Subcutaneous abdominal adipose tissue (tissue), 5 donors: ENCODE measurements around the gene CFAP97D1.

Source experiments
- H3K27ac ChIP-seq: one replicate; pipeline ENCODE4 v1.7.0; 2013; ENCODE audit warnings: low read depth, mild to moderate bottlenecking, inconsistent platforms, low read length, moderate library complexity
- H3K27me3 ChIP-seq, 5 donors: one replicate each; pipeline ENCODE4 v1.7.0; 2013; ENCODE audit warnings: low read length in 5 of 5, inconsistent platforms in 1 of 5; ENCODE audit not compliant: control insufficient read depth in 5 of 5, insufficient read depth in 4 of 5
- H3K36me3 ChIP-seq, 5 donors: one replicate each; pipeline ENCODE4 v1.7.0; 2013; ENCODE audit warnings: low read length in 5 of 5; ENCODE audit not compliant: control insufficient read depth in 5 of 5, insufficient read depth in 5 of 5
- H3K4me1 ChIP-seq, 5 donors: one replicate each; pipeline ENCODE4 v1.7.0; 2013; ENCODE audit warnings: low read length in 5 of 5, mild to moderate bottlenecking in 3 of 5, moderate library complexity in 1 of 5; ENCODE audit not compliant: control insufficient read depth in 5 of 5, insufficient read depth in 5 of 5
- H3K4me3 ChIP-seq, 5 donors: one replicate each; pipeline ENCODE4 v1.7.0; 2013; ENCODE audit warnings: low read length in 5 of 5, low read depth in 1 of 5
- H3K9ac ChIP-seq, 5 donors: one replicate each; pipeline ENCODE4 v1.7.0; 2013; ENCODE audit warnings: low read length in 5 of 5, mild to moderate bottlenecking in 4 of 5, moderate library complexity in 3 of 5
- H3K9me3 ChIP-seq, 5 donors: one replicate each; pipeline ENCODE4 v1.7.0; 2013; ENCODE audit warnings: low read length in 5 of 5; ENCODE audit not compliant: control insufficient read depth in 5 of 5
- donor health status: healthy.
- donor health status: healthy.
- donor health status: healthy.
- donor health status: healthy.
- donor health status: healthy.

Gene CFAP97D1

DNA sequence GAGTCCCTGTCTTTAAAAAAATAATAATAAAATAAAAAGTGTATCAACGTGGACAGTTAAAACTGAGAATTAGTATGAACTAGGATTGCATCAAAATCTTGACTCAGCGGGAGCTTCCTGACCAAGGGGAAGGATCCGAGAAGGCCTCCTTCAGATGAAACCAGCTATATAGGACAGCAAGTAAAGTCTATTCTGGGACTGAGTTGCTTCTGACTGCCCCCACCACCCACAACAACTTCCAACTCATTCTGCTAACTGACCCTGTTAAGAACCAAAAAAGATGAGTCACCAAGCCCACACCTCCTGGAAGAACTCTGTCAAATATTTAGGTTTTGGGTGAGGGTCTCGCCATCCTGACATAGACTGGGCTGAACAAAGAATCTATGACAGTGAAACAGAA is 27.8 kb downstream of the CFAP97D1 start:
- H3K36me3 ChIP-seq: peaks cover 4 to 42% (median 26%) of the 10 kb centered on the region in 5 donors
- H3K9me3 ChIP-seq: no peaks in the 10 kb centered on the region
- no peaks in the 10 kb centered on the region for H3K27me3 ChIP-seq
- no peak overlapping the region for H3K9ac ChIP-seq
- H3K27ac ChIP-seq: no peak overlapping the region
- no peaks in the 10 kb centered on the region for H3K4me1 ChIP-seq
- no peak overlapping the region for H3K4me3 ChIP-seq

- H3K27ac ChIP-seq: no peak overlapping the region
- H3K9me3 ChIP-seq: no peaks in the 10 kb centered on the region
- peaks cover 4 to 45% (median 32%) of the 10 kb centered on the region in 5 donors for H3K36me3 ChIP-seq
- no peak overlapping the region for H3K9ac ChIP-seq
- H3K4me3 ChIP-seq: no peak overlapping the region
- no peaks in the 10 kb centered on the region for H3K4me1 ChIP-seq
- H3K27me3 ChIP-seq: no peaks in the 10 kb centered on the region
Measured at GRCh38 chr17:43809121-43809520, 28.9 kb downstream of the CFAP97D1 start.

DNA sequence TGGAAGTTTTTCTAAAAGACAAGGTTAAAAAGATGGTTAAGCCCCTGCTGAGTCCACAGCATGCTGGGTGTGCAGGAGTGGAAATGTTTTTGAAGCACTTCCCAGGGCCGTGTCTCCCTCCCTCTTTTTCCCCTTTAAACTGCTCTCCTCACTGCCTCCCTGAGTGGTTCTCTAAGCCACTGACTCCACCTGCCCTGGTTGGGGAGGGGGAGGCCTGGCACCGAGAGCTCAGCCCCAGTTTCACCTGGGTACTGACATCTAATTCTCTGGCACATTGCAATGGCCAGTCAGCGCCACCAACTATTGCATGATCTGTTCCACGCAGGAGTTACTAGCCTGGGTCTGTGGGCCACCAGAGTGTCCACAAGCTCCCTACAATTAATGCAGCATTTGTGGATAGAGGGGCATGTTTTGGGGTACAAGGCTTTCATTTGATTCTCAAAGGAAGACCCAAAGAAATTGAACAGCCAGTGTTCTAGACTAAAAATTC is 30.0 kb downstream of the CFAP97D1 start:
- no peaks in the 10 kb centered on the region for H3K27me3 ChIP-seq

GRCh38 chr17:43810823-43811222 is 30.6 kb downstream of the CFAP97D1 start:
- no peak overlapping the region for H3K27ac ChIP-seq
- no peak overlapping the region for H3K9ac ChIP-seq

More for the DNA sequence above, 30.0 kb downstream of the CFAP97D1 start:
- Histone ChIP-seq H3K27ac (no peak overlapping the region), H3K36me3 (peaks cover 6 to 52% (median 38%) of the 10 kb centered on the region in 5 donors), H3K4me3 (no peak overlapping the region), H3K4me1 (no peaks in the 10 kb centered on the region), H3K9ac (no peak overlapping the region), H3K9me3 (no peaks in the 10 kb centered on the region)

DNA sequence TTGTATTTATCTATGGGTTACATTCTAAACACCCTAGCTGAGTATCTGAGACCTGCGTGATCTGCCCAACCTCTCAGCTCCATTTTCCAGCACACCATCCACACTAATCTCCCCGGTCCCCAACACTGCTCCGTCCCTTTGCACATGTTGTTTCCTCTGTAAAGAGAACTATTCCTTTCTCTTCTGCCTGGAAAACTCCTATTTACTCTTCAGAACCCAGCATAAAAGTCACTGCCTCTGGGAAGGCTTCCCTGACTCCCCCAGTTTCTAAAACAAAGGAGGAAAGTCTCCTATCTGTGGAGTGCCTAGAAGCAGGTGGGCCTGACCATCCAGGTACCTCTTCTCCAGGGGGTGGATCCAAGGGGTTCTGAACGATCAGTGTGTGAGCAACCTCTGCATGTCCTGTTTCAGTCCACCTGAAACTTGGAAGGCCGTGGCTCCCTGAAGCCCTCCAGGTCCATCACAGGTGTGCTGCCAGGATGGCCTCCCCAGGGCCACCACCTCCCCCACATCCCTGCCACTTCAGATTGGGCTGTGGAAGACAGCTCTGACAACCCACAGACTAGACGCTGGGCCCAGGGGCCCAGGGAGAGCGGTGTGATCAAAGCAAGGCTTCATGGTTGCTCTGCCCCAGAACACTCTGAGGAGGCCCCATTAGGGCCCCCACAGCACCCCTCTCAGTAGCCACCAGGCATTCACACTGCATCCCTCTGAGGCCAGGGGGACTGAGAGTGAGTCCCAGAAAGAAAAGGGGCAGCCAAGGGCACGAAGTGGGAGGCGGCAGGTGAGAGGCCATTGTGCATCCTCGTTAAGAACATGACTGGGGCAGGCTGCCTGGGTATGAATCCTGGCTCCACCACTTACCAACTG is 32.4 kb downstream of the CFAP97D1 start:
- Histone ChIP-seq H3K9ac (no peak overlapping the region), H3K4me1 (no peaks in the 10 kb centered on the region), H3K4me3 (no peak overlapping the region), H3K27me3 (no peaks in the 10 kb centered on the region), H3K27ac (no peak overlapping the region), H3K36me3 (peaks cover 6 to 62% (median 49%) of the 10 kb centered on the region in 5 donors), H3K9me3 (no peaks in the 10 kb centered on the region)

More at GRCh38 chr17:43810823-43811222, 30.6 kb downstream of the CFAP97D1 start:
- H3K4me1 ChIP-seq: no peaks in the 10 kb centered on the region
- no peaks in the 10 kb centered on the region for H3K27me3 ChIP-seq
- H3K36me3 ChIP-seq: peaks cover 6 to 52% (median 39%) of the 10 kb centered on the region in 5 donors
- H3K4me3 ChIP-seq: no peak overlapping the region
- no peaks in the 10 kb centered on the region for H3K9me3 ChIP-seq

DNA sequence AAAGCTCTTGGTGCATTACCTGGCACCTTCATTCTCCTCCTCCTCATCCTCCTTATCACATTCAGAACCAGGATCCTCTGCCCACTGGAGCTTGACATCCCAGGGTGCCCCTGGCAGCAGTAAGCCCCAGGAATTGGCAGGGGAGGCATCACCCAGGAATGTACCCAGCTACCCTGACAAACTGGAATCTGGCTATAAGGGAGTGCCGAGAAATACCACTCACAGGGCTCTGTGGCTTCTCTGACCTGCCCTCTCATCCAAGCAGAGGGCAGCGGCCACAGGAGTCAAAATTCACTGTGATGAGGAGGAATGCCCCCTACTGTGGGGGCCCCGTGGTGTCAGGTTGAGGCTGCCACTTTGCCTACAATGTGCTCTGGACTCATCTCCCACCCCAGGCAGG is 33.2 kb downstream of the CFAP97D1 start:
- Histone ChIP-seq H3K4me3 (no peak overlapping the region), H3K36me3 (peaks cover 3 to 59% (median 49%) of the 10 kb centered on the region in 5 donors), H3K9me3 (no peaks in the 10 kb centered on the region), H3K27me3 (no peaks in the 10 kb centered on the region), H3K4me1 (no peaks in the 10 kb centered on the region), H3K27ac (no peak overlapping the region), H3K9ac (no peak overlapping the region)

DNA sequence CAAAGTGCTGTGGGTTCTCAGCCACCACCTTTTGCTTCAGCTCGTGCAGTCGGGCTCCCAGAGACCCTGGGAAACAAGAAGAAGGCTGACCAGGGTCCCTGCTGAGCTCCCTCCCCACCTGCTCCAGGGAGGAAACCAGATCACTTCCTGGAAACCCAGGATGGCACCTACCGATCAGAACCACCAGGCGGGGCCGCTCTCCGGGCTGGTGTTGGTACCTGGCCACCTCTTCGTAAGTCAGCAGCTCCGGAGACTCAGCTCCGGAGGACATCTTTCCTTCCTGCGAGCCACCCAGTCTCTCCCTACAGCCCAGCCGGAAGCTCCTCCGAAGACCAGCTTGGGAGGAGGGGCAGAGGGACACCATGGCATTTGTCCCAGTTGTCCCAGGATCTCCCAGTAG is 33.8 kb downstream of the CFAP97D1 start:
- Histone ChIP-seq H3K9me3 (no peaks in the 10 kb centered on the region), H3K27ac (no peak overlapping the region), H3K4me3 (no peak overlapping the region), H3K9ac (no peak overlapping the region), H3K36me3 (peaks cover 2 to 55% (median 45%) of the 10 kb centered on the region in 5 donors), H3K4me1 (no peaks in the 10 kb centered on the region), H3K27me3 (no peaks in the 10 kb centered on the region)

DNA sequence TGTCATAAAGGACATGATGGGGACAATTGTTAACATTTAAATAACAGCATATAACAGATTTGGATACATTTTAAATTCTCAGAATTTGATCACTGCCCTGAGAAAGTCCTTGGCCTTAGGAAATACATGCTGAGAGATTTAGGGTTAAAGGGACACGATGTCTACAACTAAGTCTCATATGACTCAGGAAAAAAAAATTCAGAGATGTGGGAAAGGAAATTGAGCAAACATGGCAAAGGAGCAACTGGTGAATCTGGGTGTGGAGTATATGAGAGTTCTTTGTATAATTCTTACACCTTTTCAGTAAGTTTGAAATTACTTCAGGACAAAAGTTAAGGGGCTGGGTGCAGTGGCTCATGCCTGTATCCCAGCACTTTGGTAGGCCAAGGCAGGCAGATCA is 34.5 kb downstream of the CFAP97D1 start:
- Histone ChIP-seq H3K27me3 (no peaks in the 10 kb centered on the region), H3K4me3 (no peak overlapping the region), H3K9ac (no peak overlapping the region), H3K9me3 (no peaks in the 10 kb centered on the region), H3K36me3 (peaks cover 2 to 52% (median 44%) of the 10 kb centered on the region in 5 donors), H3K4me1 (no peaks in the 10 kb centered on the region), H3K27ac (no peak overlapping the region)

- Histone ChIP-seq H3K9ac (no peak overlapping the region), H3K4me1 (no peaks in the 10 kb centered on the region), H3K27ac (no peak overlapping the region), H3K36me3 (peaks cover 2 to 49% (median 38%) of the 10 kb centered on the region in 5 donors), H3K27me3 (no peaks in the 10 kb centered on the region), H3K9me3 (no peaks in the 10 kb centered on the region), H3K4me3 (no peak overlapping the region)
Measured at GRCh38 chr17:43816336-43817320, 36.4 kb downstream of the CFAP97D1 start.
